PC-9 (cell line): ENCODE results near the gene NPR1.

ENCODE experiments used
- EZH2 ChIP-seq: fragments of 200-600 bp; sonication (generic); IDR thresholded peaks from 2 replicates; pipeline ENCODE4 v1.8.0; 2017; ENCODE audit warnings: antibody characterized with exemption, low read depth
- TF ChIP-seq, protein P1 (sequence below): fragments of 200-600 bp; sonication (generic); conservative IDR thresholded peaks from 2 replicates; pipeline ENCODE4 v1.6.1; 2017; ENCODE audit warnings: mixed run types, antibody characterized with exemption, mild to moderate bottlenecking, moderate library complexity

DNA sequence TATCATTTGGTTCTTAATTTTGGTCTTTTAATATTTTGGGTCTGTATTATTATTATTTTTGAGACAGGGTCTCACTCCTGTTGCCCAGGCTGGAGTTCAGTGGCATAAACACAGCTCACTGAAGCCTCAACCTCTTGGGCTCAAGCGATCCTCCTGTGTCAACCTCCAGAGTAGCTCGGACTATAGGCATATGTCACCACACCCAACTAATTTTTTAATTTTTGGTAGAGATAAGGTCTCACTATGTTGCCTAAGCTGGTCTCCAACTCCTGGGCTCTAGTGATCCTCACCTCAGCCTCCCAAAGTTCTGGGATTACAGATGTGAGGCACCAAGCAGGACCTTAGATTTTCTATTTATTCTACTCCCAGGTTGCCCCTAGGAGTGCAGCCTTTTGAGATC is 5.0 kb upstream of the NPR1 start:
- TF ChIP-seq, protein P1, sequence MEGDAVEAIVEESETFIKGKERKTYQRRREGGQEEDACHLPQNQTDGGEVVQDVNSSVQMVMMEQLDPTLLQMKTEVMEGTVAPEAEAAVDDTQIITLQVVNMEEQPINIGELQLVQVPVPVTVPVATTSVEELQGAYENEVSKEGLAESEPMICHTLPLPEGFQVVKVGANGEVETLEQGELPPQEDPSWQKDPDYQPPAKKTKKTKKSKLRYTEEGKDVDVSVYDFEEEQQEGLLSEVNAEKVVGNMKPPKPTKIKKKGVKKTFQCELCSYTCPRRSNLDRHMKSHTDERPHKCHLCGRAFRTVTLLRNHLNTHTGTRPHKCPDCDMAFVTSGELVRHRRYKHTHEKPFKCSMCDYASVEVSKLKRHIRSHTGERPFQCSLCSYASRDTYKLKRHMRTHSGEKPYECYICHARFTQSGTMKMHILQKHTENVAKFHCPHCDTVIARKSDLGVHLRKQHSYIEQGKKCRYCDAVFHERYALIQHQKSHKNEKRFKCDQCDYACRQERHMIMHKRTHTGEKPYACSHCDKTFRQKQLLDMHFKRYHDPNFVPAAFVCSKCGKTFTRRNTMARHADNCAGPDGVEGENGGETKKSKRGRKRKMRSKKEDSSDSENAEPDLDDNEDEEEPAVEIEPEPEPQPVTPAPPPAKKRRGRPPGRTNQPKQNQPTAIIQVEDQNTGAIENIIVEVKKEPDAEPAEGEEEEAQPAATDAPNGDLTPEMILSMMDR: no peak
- no peak for TF ChIP-seq EZH2
